Measurements from ENCODE around the gene CAD. TPM values are rescaled to one million over a fixed set of nuclear protein-coding genes. Genes with fewer than 3 reads are reported as not detected.
A peak's percentile ranks its signal among the peaks of the same experiment; 100 is the strongest.

The CAD gene
- total RNA-seq, 6 experiments from 2014 or later, result 38.3 to 46.9 (median 42.8) TPM

- H3K9me3 Mint-ChIP-seq, result no peaks in the 10 kb centered on the region
- peaks cover 46% of the 10 kb centered on the region for H3K4me1 Mint-ChIP-seq (ENCODE audit: low read depth)
- peaks cover 56% of the 10 kb centered on the region for H3K36me3 Mint-ChIP-seq (ENCODE audit: low read depth)
- peaks cover 4% of the 10 kb centered on the region for H3K27me3 Mint-ChIP-seq (ENCODE audit: insufficient read depth)
- TF ChIP-seq CTCF (IDR thresholded peaks at IDR 0.05), result no peak
- H3K4me3 Mint-ChIP-seq, result peak overlapping the region; percentile 95
- no peak for DNase-seq
- no peak overlapping the region for H3K27ac Mint-ChIP-seq
These were observed 1.9 kb downstream of the CAD start for GRCh38 chr2:27219091-27219490.

- H3K4me3 Mint-ChIP-seq, result no peak overlapping the region
- H3K9me3 Mint-ChIP-seq, result no peaks in the 10 kb centered on the region
- H3K27ac Mint-ChIP-seq, result no peak overlapping the region
- no peak for TF ChIP-seq CTCF (IDR thresholded peaks at IDR 0.05)
- peaks cover 4% of the 10 kb centered on the region for H3K27me3 Mint-ChIP-seq (ENCODE audit: insufficient read depth)
- DNase-seq, result no peak
- peaks cover 39% of the 10 kb centered on the region for H3K4me1 Mint-ChIP-seq (ENCODE audit: low read depth)
- peaks cover 62% of the 10 kb centered on the region for H3K36me3 Mint-ChIP-seq (ENCODE audit: low read depth)
These were observed 2.9 kb downstream of the CAD start for GRCh38 chr2:27220091-27220490.

DNA sequence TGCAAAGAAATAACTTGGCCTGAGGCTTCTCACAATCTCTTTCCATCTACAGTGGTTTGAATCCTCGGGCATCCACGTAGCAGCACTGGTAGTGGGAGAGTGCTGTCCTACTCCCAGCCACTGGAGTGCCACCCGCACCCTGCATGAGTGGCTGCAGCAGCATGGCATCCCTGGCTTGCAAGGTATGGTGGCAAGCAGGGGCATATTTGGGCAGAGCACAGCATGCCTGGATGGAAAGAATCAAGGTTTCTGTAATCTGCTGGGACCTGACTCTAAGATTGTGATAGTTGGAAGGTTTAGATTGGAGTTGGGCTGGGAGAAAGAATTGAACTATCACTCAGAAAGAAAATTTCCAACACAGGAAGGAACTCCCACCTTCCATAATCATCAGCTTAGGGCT is 4.0 kb downstream of the CAD start:
- Mint-ChIP-seq H3K9me3 (no peaks in the 10 kb centered on the region), H3K27me3 (ENCODE audit: insufficient read depth) (peaks cover 4% of the 10 kb centered on the region), H3K36me3 (ENCODE audit: low read depth) (peaks cover 55% of the 10 kb centered on the region), H3K27ac (no peak overlapping the region), H3K4me3 (no peak overlapping the region), H3K4me1 (ENCODE audit: low read depth) (peaks cover 30% of the 10 kb centered on the region)
- DNase-seq, result no peak
- TF ChIP-seq CTCF (IDR thresholded peaks at IDR 0.05), result no peak

DNA sequence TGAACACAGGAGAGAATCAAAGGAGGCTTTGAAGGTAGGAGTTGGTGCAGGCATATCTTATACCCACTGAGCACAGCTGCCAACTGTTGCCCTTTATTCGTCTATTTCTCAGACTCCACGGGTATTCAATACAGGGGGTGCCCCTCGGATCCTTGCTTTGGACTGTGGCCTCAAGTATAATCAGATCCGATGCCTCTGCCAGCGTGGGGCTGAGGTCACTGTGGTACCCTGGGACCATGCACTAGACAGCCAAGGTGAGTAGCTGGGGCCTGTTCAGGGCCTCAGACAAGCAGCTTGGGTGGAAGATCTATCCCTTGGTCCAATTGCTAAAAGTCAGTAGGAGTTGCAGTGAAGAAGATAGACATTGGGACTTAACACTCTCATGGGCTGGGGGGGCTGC is 5.2 kb downstream of the CAD start:
- H3K27ac Mint-ChIP-seq, result no peak overlapping the region
- TF ChIP-seq CTCF (IDR thresholded peaks at IDR 0.05), result no peak
- no peaks in the 10 kb centered on the region; the same call in 1 of the 2 replicates for H3K27me3 Mint-ChIP-seq (ENCODE audit: insufficient read depth)
- H3K9me3 Mint-ChIP-seq, result no peaks in the 10 kb centered on the region
- DNase-seq, result no peak
- no peak overlapping the region for H3K4me3 Mint-ChIP-seq
- H3K36me3 Mint-ChIP-seq (ENCODE audit: low read depth), result peaks cover 49% of the 10 kb centered on the region
- peaks cover 26% of the 10 kb centered on the region for H3K4me1 Mint-ChIP-seq (ENCODE audit: low read depth)

DNA sequence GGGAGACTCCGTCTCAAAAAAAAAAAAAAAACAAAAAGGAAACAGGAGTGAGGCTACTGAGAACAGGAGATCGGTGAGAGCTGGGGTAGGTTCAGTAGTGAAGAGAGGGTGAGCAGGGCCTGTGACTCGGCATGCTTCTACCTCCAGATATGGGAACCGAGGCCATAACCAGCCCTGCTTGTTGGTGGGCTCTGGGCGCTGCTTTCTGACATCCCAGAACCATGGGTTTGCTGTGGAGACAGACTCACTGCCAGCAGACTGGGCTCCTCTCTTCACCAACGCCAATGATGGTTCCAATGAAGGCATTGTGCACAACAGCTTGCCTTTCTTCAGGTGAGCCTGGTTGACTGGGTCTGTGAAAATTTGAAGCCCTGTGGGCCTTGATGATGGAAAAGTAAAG is 6.2 kb downstream of the CAD start:
- Mint-ChIP-seq H3K9me3 (no peaks in the 10 kb centered on the region), H3K4me3 (no peak overlapping the region), H3K27me3 (ENCODE audit: insufficient read depth) (no peaks in the 10 kb centered on the region; the same call in 1 of the 2 replicates), H3K4me1 (ENCODE audit: low read depth) (peaks cover 24% of the 10 kb centered on the region), H3K27ac (no peak overlapping the region), H3K36me3 (ENCODE audit: low read depth) (peaks cover 48% of the 10 kb centered on the region)
- no peak for TF ChIP-seq CTCF (IDR thresholded peaks at IDR 0.05)
- DNase-seq, result no peak

GRCh38 chr2:27225526-27225925 is 8.4 kb downstream of the CAD start:
- Mint-ChIP-seq H3K27ac (no peak overlapping the region), H3K36me3 (ENCODE audit: low read depth) (peaks cover 43% of the 10 kb centered on the region), H3K4me3 (no peak overlapping the region), H3K9me3 (no peaks in the 10 kb centered on the region), H3K4me1 (ENCODE audit: low read depth) (peaks cover 12% of the 10 kb centered on the region), H3K27me3 (ENCODE audit: insufficient read depth) (no peaks in the 10 kb centered on the region; the same call in 1 of the 2 replicates)
- no peak for DNase-seq
- TF ChIP-seq CTCF (IDR thresholded peaks at IDR 0.05), result no peak

Measured in HFFc6 (cell line).